Endothelial cell of umbilical vein (primary cell): ENCODE data around the gene SLC6A19. TPM values are rescaled to one million over a fixed set of nuclear protein-coding genes. Genes with fewer than 3 reads are reported as not detected.

Source experiments
- BruUV-seq: library from RNA; stranded (reverse); fragments of 400-500 nt; replicated peaks from 2 replicates; lab custom pipeline; 2021; lab: Mats Ljungman, UMichigan
- CTCF ChIA-PET: fragments of 300-600, 350-600 bp; sonication (Branson Sonifier 250); formaldehyde crosslinking; loops from one replicate; lab custom pipeline; 2021; ENCODE audit warnings: antibody characterized with exemption, inconsistent platforms; lab: Charles Lee
- POLR2A ChIA-PET: fragments of 300-600, 350-600 bp; sonication (Branson Sonifier 250); formaldehyde crosslinking; loops from one replicate; lab custom pipeline; 2021; ENCODE audit warnings: antibody characterized with exemption, inconsistent platforms; lab: Charles Lee
- DNase-seq: peaks from one replicate; pipeline ENCODE4 v3.0.0-alpha.2; 2011; ENCODE audit warnings: low read depth, low spot score
- FAIRE-seq: peaks from 2 replicates; lab custom pipeline; 2011; peaks lifted over from hg19 to GRCh38; lab: Jason Lieb, UNC
- H2AFZ ChIP-seq: 2 replicates; pipeline ENCODE4 v1.6.0; 2012; ENCODE audit warnings: low read depth, low read length, control low read depth, inconsistent platforms
- H3K27ac ChIP-seq: 2 replicates; pipeline ENCODE4 v1.5.1; 2011; ENCODE audit warnings: low read depth, mild to moderate bottlenecking, control low read depth, low read length, moderate library complexity; ENCODE audit not compliant: insufficient read depth
- H3K27me3 ChIP-seq, 2 experiments: 2 replicates each; pipeline versions ENCODE4 v1.6.0 to v1.6.1; 2011; ENCODE audit warnings: low read length in 2 of 2, mixed read lengths in 1 of 2; ENCODE audit not compliant: control insufficient read depth in 2 of 2, insufficient read depth in 2 of 2
- H3K36me3 ChIP-seq, 2 experiments: 2 replicates in 1 of 2; 3 replicates in 1 of 2; pipeline ENCODE4 v1.5.1; 2011; ENCODE audit warnings: low read length in 2 of 2, mild to moderate bottlenecking in 1 of 2, moderate library complexity in 1 of 2; ENCODE audit not compliant: control insufficient read depth in 2 of 2, insufficient read depth in 2 of 2; ENCODE audit errors: extremely low read depth in 1 of 2
- H3K4me1 ChIP-seq: 3 replicates; pipeline ENCODE4 v1.5.1; 2011; ENCODE audit warnings: mild to moderate bottlenecking, low read length; ENCODE audit not compliant: control insufficient read depth, insufficient read depth; ENCODE audit errors: extremely low read depth
- H3K4me2 ChIP-seq: 2 replicates; pipeline ENCODE4 v1.6.1; 2011; ENCODE audit warnings: low read length, control low read depth, mixed read lengths; ENCODE audit not compliant: insufficient read depth
- H3K4me3 ChIP-seq, 3 experiments: fragments of 200-600 bp in 1 of 3; sonication (generic), shearing (Covaris generic) in 1 of 3; replicated peaks in 1 of 3; 2 replicates each; pipeline ENCODE4 v1.5.1; 2011 to 2016; ENCODE audit warnings: control low read depth in 3 of 3, low read length in 3 of 3, mild to moderate bottlenecking in 2 of 3, inconsistent platforms in 1 of 3, low read depth in 1 of 3, moderate library complexity in 1 of 3; ENCODE audit not compliant: insufficient read depth in 1 of 3
- H3K79me2 ChIP-seq: 2 replicates; pipeline ENCODE4 v1.6.0; 2012; ENCODE audit warnings: low read length, inconsistent platforms; ENCODE audit not compliant: control insufficient read depth, insufficient read depth
- H3K9ac ChIP-seq: replicated peaks from 2 replicates; pipeline ENCODE3; 2011; ENCODE audit warnings: low read length, control low read depth; ENCODE audit not compliant: insufficient read depth; ENCODE audit errors: extremely low read depth
- H3K9me1 ChIP-seq: replicated peaks from 3 replicates; pipeline ENCODE4 v1.6.0; 2011; ENCODE audit warnings: mild to moderate bottlenecking, low read length; ENCODE audit not compliant: control insufficient read depth, insufficient read depth; ENCODE audit errors: extremely low read depth
- H3K9me3 ChIP-seq: replicated peaks from 2 replicates; pipeline ENCODE4 v1.5.1; 2012; ENCODE audit warnings: low read length, inconsistent platforms; ENCODE audit not compliant: control insufficient read depth, insufficient read depth
- H4K20me1 ChIP-seq: replicated peaks from 2 replicates; pipeline ENCODE3; 2011; ENCODE audit warnings: mild to moderate bottlenecking, low read length; ENCODE audit not compliant: control insufficient read depth, insufficient read depth; ENCODE audit errors: extremely low read depth
- EZH2 ChIP-seq: IDR thresholded peaks from 2 replicates; pipeline ENCODE4 v1.6.1; 2012; ENCODE audit warnings: borderline replicate concordance, low read depth, mild to moderate bottlenecking, moderate library complexity, low read length, inconsistent platforms; ENCODE audit not compliant: severe bottlenecking
- FOS ChIP-seq: IDR thresholded peaks from 2 replicates; pipeline ENCODE4 v1.6.1; 2011; ENCODE audit warnings: mild to moderate bottlenecking, low read length, moderate library complexity, borderline replicate concordance; ENCODE audit not compliant: insufficient read depth
- GATA2 ChIP-seq: IDR thresholded peaks from 2 replicates; pipeline ENCODE4 v1.7.0; 2011; ENCODE audit warnings: low read depth, mild to moderate bottlenecking, moderate library complexity, mixed read lengths, low read length; ENCODE audit not compliant: insufficient read length, insufficient read depth
- JUN ChIP-seq: IDR thresholded peaks from 2 replicates; pipeline ENCODE4 v1.6.1; 2011; ENCODE audit warnings: borderline replicate concordance, low read depth; ENCODE audit not compliant: insufficient read length, insufficient read depth
- MAX ChIP-seq: IDR thresholded peaks from 2 replicates; pipeline ENCODE4 v1.6.1; 2011; ENCODE audit not compliant: insufficient read depth, insufficient read length
- MYC ChIP-seq: IDR thresholded peaks from one replicate; pipeline ENCODE4 v1.6.1; 2011; ENCODE audit warnings: mild to moderate bottlenecking, low read depth, low read length
- POLR2A ChIP-seq: IDR thresholded peaks from 2 replicates; pipeline ENCODE4 v1.6.1; 2012; ENCODE audit warnings: low read depth, mild to moderate bottlenecking, control low read depth, low read length
- POLR2AphosphoS5 ChIP-seq: IDR thresholded peaks from 2 replicates; pipeline ENCODE4 v1.6.1; 2012; ENCODE audit warnings: low read depth, mild to moderate bottlenecking, control low read depth, low read length, moderate library complexity; ENCODE audit not compliant: insufficient read depth
- dilution Hi-C: fragments of 300-500 bp; cut with MboI; formaldehyde crosslinking; loops from one replicate; pipeline ENCODE4 v1.15.0; 2019; ENCODE audit warnings: low sequenced_read_pairs; ENCODE audit not compliant: extremely low pct_ligation_motif_present
- intact Hi-C: fragments of 100-400 bp; cut with micrococcal nuclease; formaldehyde crosslinking; loops from one replicate; pipeline ENCODE4 v1.10.0; 2022
- polyA plus RNA-seq, 4 experiments: library from polyadenylated mRNA; depleted of rRNA in 3 of 4; stranded (reverse) in 3 of 4; unstranded in 1 of 4; fragments of >200 nt; gene quantifications; 2 replicates each; pipeline versions ENCODE4 v1.2.1 to v1.2.3, GENCODE V29; 2011 to 2012; ENCODE audit warnings: missing spikeins in 1 of 4
- total RNA-seq: library from RNA; stranded (reverse); gene quantifications from 2 replicates; pipeline ENCODE4 v1.2.3, GENCODE V29; 2021
- TF ChIP-seq, protein P1 (sequence below), 2 donors: IDR thresholded peaks; 1 replicate in 1 of 2; 2 replicates in 1 of 2; pipeline ENCODE4 v1.5.1; 2011; ENCODE audit warnings: low read length in 2 of 2, mild to moderate bottlenecking in 2 of 2, moderate library complexity in 2 of 2, control low read depth in 1 of 2, inconsistent platforms in 1 of 2, low read depth in 1 of 2; ENCODE audit not compliant: insufficient read depth in 1 of 2; ENCODE audit errors: extremely low read depth in 1 of 2

Gene SLC6A19
- total and polyA plus RNA-seq, 2 donors (not counting 3 experiments of a cell fraction or from before 2014, with no cell fraction given): not detected

- Histone ChIP-seq H2AFZ (no peak overlapping the region), H3K9me3 (no peaks in the 10 kb centered on the region), H3K4me1 (no peaks in the 10 kb centered on the region), H3K36me3 (no peaks in the 10 kb centered on the region), H4K20me1 (no peaks in the 10 kb centered on the region), H3K9ac (no peak overlapping the region), H3K27ac (no peak overlapping the region), H3K79me2 (no peaks in the 10 kb centered on the region), H3K27me3 (no peaks in the 10 kb centered on the region), H3K9me1 (no peaks in the 10 kb centered on the region), H3K4me2 (no peak overlapping the region), H3K4me3 (no peak overlapping the region)
- CTCF ChIA-PET: interaction anchor here (0.8 kb wide), 1 partner anchor 22 kb away, joined by 3 read pairs; no protein-coding TSS in a partner anchor
- DNase-seq (no peak), FAIRE-seq (no peak)
- POLR2A ChIA-PET: no interaction called here
- dilution Hi-C loops: no loop called here
- TF ChIP-seq JUN: no peak
- TF ChIP-seq POLR2A: no peak
- no TSS peak for BruUV-seq
- intact Hi-C loops: no loop called here
These were observed 4.8 kb upstream of the SLC6A19 start for GRCh38 chr5:1196562-1196961.

DNA sequence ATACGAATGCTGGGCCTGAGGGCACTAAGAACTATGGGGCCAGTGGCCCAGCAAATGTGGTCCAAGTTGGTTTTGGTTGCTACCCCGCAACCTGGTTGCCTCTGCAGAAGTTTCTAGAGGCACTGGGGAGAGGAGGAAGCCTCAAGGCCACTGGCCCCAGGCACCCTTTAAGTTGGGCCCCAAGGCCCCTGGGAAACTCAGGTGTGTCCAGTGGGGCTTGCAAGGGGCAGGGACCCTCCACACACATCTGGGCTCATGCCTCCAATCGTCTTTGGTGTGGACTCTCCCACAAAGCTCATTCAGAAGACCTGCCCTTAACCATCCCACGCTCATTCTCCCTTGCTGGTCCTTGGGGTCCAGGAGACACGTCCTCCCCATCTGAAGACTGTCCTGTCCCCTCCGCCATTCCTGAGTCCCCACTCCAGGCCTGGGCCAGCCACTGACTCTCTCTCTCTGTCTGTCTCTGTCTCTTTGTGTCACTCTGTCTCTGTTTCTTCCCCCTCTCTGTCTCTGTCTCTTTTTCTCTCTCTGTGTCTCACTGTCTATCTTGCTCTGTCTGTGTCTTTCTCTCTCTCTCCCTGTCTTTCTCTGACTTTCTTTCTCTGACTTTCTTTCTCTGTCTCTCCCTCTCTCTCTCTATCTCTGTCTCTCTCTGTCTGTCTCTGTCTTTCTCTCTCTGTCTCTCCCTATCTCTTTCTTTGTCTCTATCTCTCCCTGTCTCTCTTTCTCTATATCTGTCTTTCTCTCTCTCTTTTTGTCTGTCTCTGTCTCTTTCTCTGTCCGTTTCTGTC, 3.3 kb upstream of the SLC6A19 start:
- CTCF ChIA-PET: no interaction called here
- H3K27ac ChIP-seq: no peak overlapping the region
- no peaks in the 10 kb centered on the region for H3K27me3 ChIP-seq
- H2AFZ ChIP-seq: no peak overlapping the region
- H3K9me3 ChIP-seq: no peaks in the 10 kb centered on the region
- no peak overlapping the region for H3K4me3 ChIP-seq
- dilution Hi-C loops: no loop called here
- H3K4me2 ChIP-seq: no peak overlapping the region
- intact Hi-C loops: no loop called here
- POLR2A ChIA-PET: no interaction called here
- H4K20me1 ChIP-seq: no peaks in the 10 kb centered on the region
- no peaks in the 10 kb centered on the region for H3K4me1 ChIP-seq
- FAIRE-seq: peak; percentile 33
- no peak overlapping the region for H3K9ac ChIP-seq
- BruUV-seq: no TSS peak
- no peak for DNase-seq
- H3K9me1 ChIP-seq: no peaks in the 10 kb centered on the region
- TF ChIP-seq, protein P1, sequence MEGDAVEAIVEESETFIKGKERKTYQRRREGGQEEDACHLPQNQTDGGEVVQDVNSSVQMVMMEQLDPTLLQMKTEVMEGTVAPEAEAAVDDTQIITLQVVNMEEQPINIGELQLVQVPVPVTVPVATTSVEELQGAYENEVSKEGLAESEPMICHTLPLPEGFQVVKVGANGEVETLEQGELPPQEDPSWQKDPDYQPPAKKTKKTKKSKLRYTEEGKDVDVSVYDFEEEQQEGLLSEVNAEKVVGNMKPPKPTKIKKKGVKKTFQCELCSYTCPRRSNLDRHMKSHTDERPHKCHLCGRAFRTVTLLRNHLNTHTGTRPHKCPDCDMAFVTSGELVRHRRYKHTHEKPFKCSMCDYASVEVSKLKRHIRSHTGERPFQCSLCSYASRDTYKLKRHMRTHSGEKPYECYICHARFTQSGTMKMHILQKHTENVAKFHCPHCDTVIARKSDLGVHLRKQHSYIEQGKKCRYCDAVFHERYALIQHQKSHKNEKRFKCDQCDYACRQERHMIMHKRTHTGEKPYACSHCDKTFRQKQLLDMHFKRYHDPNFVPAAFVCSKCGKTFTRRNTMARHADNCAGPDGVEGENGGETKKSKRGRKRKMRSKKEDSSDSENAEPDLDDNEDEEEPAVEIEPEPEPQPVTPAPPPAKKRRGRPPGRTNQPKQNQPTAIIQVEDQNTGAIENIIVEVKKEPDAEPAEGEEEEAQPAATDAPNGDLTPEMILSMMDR (IDR thresholded peaks at IDR 0.05; ENCODE audit: extremely low read depth in 1 of 2, insufficient read depth in 1 of 2, low read depth in 1 of 2, low read length in 2 of 2): no peak
- TF ChIP-seq POLR2AphosphoS5 (no peak), MYC (no peak), GATA2 (no peak), EZH2 (no peak), POLR2A (no peak), FOS (no peak), JUN (no peak), MAX (no peak)
- H3K36me3 ChIP-seq: no peaks in the 10 kb centered on the region
- no peaks in the 10 kb centered on the region for H3K79me2 ChIP-seq
